H1 (cell line): ENCODE data around the gene LAD1. TPM values are rescaled to one million over a fixed set of nuclear protein-coding genes. Genes with fewer than 3 reads are reported as not detected.

ENCODE experiments used
- CTCF ChIA-PET: fragments of 300-600 bp; sonication (Branson Sonifier 250); formaldehyde crosslinking; loops from one replicate; lab custom pipeline; 2021; ENCODE audit not compliant: partially characterized antibody; lab: Charles Lee
- POLR2A ChIA-PET: fragments of 300-600 bp; sonication (Branson Sonifier 250); formaldehyde crosslinking; loops from one replicate; lab custom pipeline; 2021; ENCODE audit warnings: inconsistent platforms; ENCODE audit not compliant: partially characterized antibody; lab: Charles Lee
- DNase-seq, 2 experiments: peaks; one replicate each; pipeline versions ENCODE4 v3.0.0 to v3.0.0-alpha.2; 2010 to 2022; ENCODE audit warnings: low spot score in 2 of 2, low read depth in 1 of 2, mixed read lengths in 1 of 2
- FAIRE-seq: peaks from 2 replicates; lab custom pipeline; 2011; peaks lifted over from hg19 to GRCh38; lab: Jason Lieb, UNC
- H2AFZ ChIP-seq: 2 replicates; pipeline ENCODE4 v1.8.1; 2012; ENCODE audit warnings: low read length, inconsistent platforms
- H2AK5ac ChIP-seq: 2 replicates; pipeline ENCODE4 v1.6.1; 2013; ENCODE audit warnings: low read depth, low read length
- H2BK120ac ChIP-seq: replicated peaks from 2 replicates; pipeline ENCODE3; 2013; ENCODE audit warnings: low read depth, low read length, inconsistent platforms
- H2BK12ac ChIP-seq: 2 replicates; pipeline ENCODE4 v1.6.1; 2013; ENCODE audit warnings: low read depth, low read length
- H2BK15ac ChIP-seq: 2 replicates; pipeline ENCODE4 v1.6.1; 2013; ENCODE audit warnings: low read length
- H2BK20ac ChIP-seq: 2 replicates; pipeline ENCODE4 v1.6.1; 2013; ENCODE audit warnings: low read length
- H2BK5ac ChIP-seq: 2 replicates; pipeline ENCODE4 v1.6.1; 2013; ENCODE audit warnings: low read depth, low read length
- H3K14ac ChIP-seq: 2 replicates; pipeline ENCODE4 v1.6.1; 2013; ENCODE audit warnings: inconsistent platforms; ENCODE audit not compliant: insufficient read length
- H3K18ac ChIP-seq: 2 replicates; pipeline ENCODE4 v1.6.1; 2013; ENCODE audit warnings: low read length; ENCODE audit errors: extremely low read depth
- H3K23ac ChIP-seq: 2 replicates; pipeline ENCODE4 v1.6.1; 2013; ENCODE audit warnings: inconsistent platforms; ENCODE audit not compliant: insufficient read length
- H3K23me2 ChIP-seq: 2 replicates; pipeline ENCODE4 v1.6.1; 2013; ENCODE audit warnings: low read depth, low read length
- H3K27ac ChIP-seq: 2 replicates; pipeline ENCODE4 v1.6.1; 2011; ENCODE audit warnings: low read depth, low read length, inconsistent platforms
- H3K27me3 ChIP-seq, 4 experiments: replicated peaks in 1 of 4; 1 replicate in 1 of 4; 2 replicates in 3 of 4; pipeline versions ENCODE4 v1.6.1 to v1.8.1; 2011 to 2013; ENCODE audit warnings: low read length in 3 of 4, mild to moderate bottlenecking in 3 of 4, inconsistent platforms in 2 of 4, mixed read lengths in 2 of 4, moderate library complexity in 1 of 4; ENCODE audit not compliant: control insufficient read depth in 3 of 4, insufficient read depth in 3 of 4; ENCODE audit errors: extremely low read depth in 1 of 4
- H3K36me3 ChIP-seq, 4 experiments: 2 replicates each; pipeline versions ENCODE4 v1.6.1 to v1.8.1; 2011 to 2013; ENCODE audit warnings: mild to moderate bottlenecking in 4 of 4, low read length in 3 of 4, moderate library complexity in 2 of 4, control low read depth in 1 of 4, inconsistent platforms in 1 of 4; ENCODE audit not compliant: insufficient read depth in 4 of 4, control insufficient read depth in 2 of 4
- H3K4ac ChIP-seq: replicated peaks from 2 replicates; pipeline ENCODE3; 2013; ENCODE audit warnings: low read length, low read depth, mixed read lengths, inconsistent platforms; ENCODE audit not compliant: insufficient read length
- H3K4me1 ChIP-seq, 4 experiments: replicated peaks in 1 of 4; 1 replicate in 1 of 4; 2 replicates in 3 of 4; pipeline versions ENCODE4 v1.6.1 to v1.8.1; 2011 to 2013; ENCODE audit warnings: low read length in 3 of 4, inconsistent platforms in 2 of 4, mixed read lengths in 1 of 4; ENCODE audit not compliant: insufficient read depth in 4 of 4, control insufficient read depth in 3 of 4
- H3K4me2 ChIP-seq, 2 experiments: 2 replicates each; pipeline versions ENCODE4 v1.6.1 to v1.8.1; 2011 to 2013; ENCODE audit warnings: low read depth in 2 of 2, low read length in 2 of 2, control low read depth in 1 of 2, inconsistent platforms in 1 of 2, mild to moderate bottlenecking in 1 of 2; ENCODE audit not compliant: insufficient read depth in 1 of 2
- H3K4me3 ChIP-seq, 4 experiments: fragments of 200-600, 300-600 bp in 1 of 4; sonication (generic), shearing (Covaris generic), sonication (Bioruptor Twin) in 1 of 4; 2 replicates each; pipeline versions ENCODE4 v1.5.1 to v1.8.1; 2011 to 2016; ENCODE audit warnings: low read length in 4 of 4, low read depth in 3 of 4, control low read depth in 2 of 4, inconsistent platforms in 2 of 4, mild to moderate bottlenecking in 2 of 4, mixed read lengths in 1 of 4, moderate library complexity in 1 of 4; ENCODE audit not compliant: insufficient read depth in 2 of 4; ENCODE audit errors: extremely low read depth in 1 of 4
- H3K56ac ChIP-seq: replicated peaks from 2 replicates; pipeline ENCODE3; 2013; ENCODE audit warnings: low read depth, mild to moderate bottlenecking, mixed read lengths, low read length, inconsistent platforms; ENCODE audit not compliant: insufficient read length
- H3K79me1 ChIP-seq: 2 replicates; pipeline ENCODE4 v1.6.1; 2013; ENCODE audit warnings: low read depth, low read length, control low read depth
- H3K79me2 ChIP-seq, 2 experiments: 2 replicates each; pipeline versions ENCODE4 v1.6.1 to v1.8.1; 2012 to 2013; ENCODE audit warnings: low read length in 2 of 2, mild to moderate bottlenecking in 2 of 2, inconsistent platforms in 1 of 2; ENCODE audit not compliant: insufficient read depth in 2 of 2, control insufficient read depth in 1 of 2
- H3K9ac ChIP-seq, 4 experiments: replicated peaks in 1 of 4; 1 replicate in 1 of 4; 2 replicates in 3 of 4; pipeline versions ENCODE4 v1.6.1 to v1.8.1; 2011 to 2013; ENCODE audit warnings: low read depth in 3 of 4, low read length in 3 of 4, control low read depth in 2 of 4, mild to moderate bottlenecking in 2 of 4, moderate library complexity in 2 of 4, inconsistent platforms in 1 of 4; ENCODE audit errors: extremely low read depth in 1 of 4
- H3K9me3 ChIP-seq, 2 experiments: 2 replicates each; pipeline versions ENCODE4 v1.6.1 to v1.8.1; 2012 to 2013; ENCODE audit warnings: mild to moderate bottlenecking in 2 of 2, moderate library complexity in 2 of 2, control low read depth in 1 of 2, inconsistent platforms in 1 of 2, low read depth in 1 of 2, low read length in 1 of 2, mixed read lengths in 1 of 2; ENCODE audit not compliant: insufficient read depth in 2 of 2
- H4K20me1 ChIP-seq, 2 experiments: replicated peaks in 1 of 2; 2 replicates each; pipeline versions ENCODE3 to v1.8.1; 2011 to 2013; ENCODE audit warnings: inconsistent platforms in 2 of 2, low read length in 2 of 2, mild to moderate bottlenecking in 1 of 2; ENCODE audit not compliant: insufficient read depth in 2 of 2, control insufficient read depth in 1 of 2
- H4K5ac ChIP-seq: 2 replicates; pipeline ENCODE4 v1.6.1; 2013; ENCODE audit warnings: low read length, low read depth, mixed read lengths, inconsistent platforms; ENCODE audit not compliant: insufficient read length
- H4K8ac ChIP-seq: 2 replicates; pipeline ENCODE4 v1.8.0; 2013; ENCODE audit warnings: mild to moderate bottlenecking, moderate library complexity, low read length, inconsistent platforms; ENCODE audit not compliant: insufficient read depth; ENCODE audit errors: extremely low read depth
- H4K91ac ChIP-seq: replicated peaks from 2 replicates; pipeline ENCODE3; 2013; ENCODE audit warnings: low read length, mixed read lengths, inconsistent platforms; ENCODE audit not compliant: insufficient read length
- BCL11A ChIP-seq, 2 experiments: IDR thresholded peaks; one replicate each; pipeline ENCODE4 v1.6.1; 2011; ENCODE audit warnings: low read depth in 2 of 2, low read length in 2 of 2, mild to moderate bottlenecking in 2 of 2
- POLR2AphosphoS5 ChIP-seq: IDR thresholded peaks from 2 replicates; pipeline ENCODE4 v1.6.1; 2011; ENCODE audit warnings: low read depth, low read length
- TBP ChIP-seq: IDR thresholded peaks from 2 replicates; pipeline ENCODE4 v1.6.1; 2011; ENCODE audit warnings: low read depth, low read length, improper control_type of control experiment
- WGBS, 2 experiments: shearing (Covaris generic) in 1 of 2; methylation state at CpG; one replicate each; pipeline versions ENCODE4 v1.1.6 to v1.1.7; 2013 to 2015; ENCODE audit warnings: low lambda C conversion rate in 2 of 2, mixed read lengths in 2 of 2, inconsistent platforms in 1 of 2, low coverage in 1 of 2, missing lambda C conversion rate in 1 of 2; ENCODE audit not compliant: insufficient replicate concordance in 2 of 2, insufficient coverage in 1 of 2, insufficient read length in 1 of 2; ENCODE audit errors: extremely low coverage in 1 of 2, missing lambda C conversion rate in 1 of 2; 5-methylcytosine and 5-hydroxymethylcytosine counted together
- polyA plus RNA-seq, 7 experiments: library from polyadenylated mRNA; depleted of rRNA in 3 of 7; stranded (reverse) in 5 of 7; unstranded in 2 of 7; fragments of >200 nt in 5 of 7; fragments of 200-250 nt in 2 of 7; gene quantifications; 1 replicate in 5 of 7; 2 replicates in 1 of 7; 4 replicates in 1 of 7; pipeline versions ENCODE4 v1.2.1 to v1.2.3, GENCODE V29; 2011 to 2013; ENCODE audit warnings: missing spikeins in 2 of 7, mixed read lengths in 2 of 7
- total RNA-seq: library from RNA; stranded (reverse); fragmentation: NEBNext Ultra II Directional; extraction: Animal tissue kit (Norgen Biotek cat#: 25700); gene quantifications from 2 replicates; pipeline ENCODE4 v1.2.1, GENCODE V29; 2021

The LAD1 gene
- total and polyA plus RNA-seq, 2 of the 8 experiments (the other 6 are each of a cell fraction or from before 2014, with no cell fraction given) = 9.3 to 32.8 TPM

- ChIA-PET POLR2A (interaction anchor here (0.7 to 4.9 kb wide), 9 partner anchors 10 to 32 kb away, joined by 3 to 18 read pairs (median 3); partner anchors contain the start of gene TNNI1), CTCF (interaction anchor here (0.6 to 14.7 kb wide), 23 partner anchors 8 to 288 kb away, joined by 3 to 371 read pairs (median 5); partner anchors contain the start of genes TNNI1 and TNNT2)
- no peaks in the 10 kb centered on the region; a peak in 1 of 7 replicates for H3K27me3 ChIP-seq
- no peaks in the 10 kb centered on the region for H3K9me3 ChIP-seq
- H3K4me2 ChIP-seq = no peak overlapping the region
- no peak overlapping the region for H3K23ac ChIP-seq
- no peak overlapping the region for H3K4me3 ChIP-seq
- H2AK5ac ChIP-seq = no peak overlapping the region
- no peak overlapping the region for H3K27ac ChIP-seq
- H4K8ac ChIP-seq = no peak overlapping the region
- no peaks in the 10 kb centered on the region for H3K36me3 ChIP-seq
- no peaks in the 10 kb centered on the region for H4K20me1 ChIP-seq
- H2BK12ac ChIP-seq = no peak overlapping the region
- H3K14ac ChIP-seq = no peak overlapping the region
- no peak overlapping the region for H4K5ac ChIP-seq
- 87% methylated on average over 8 of the region's 8 CpGs; no CpG with 5 or more reads in 1 of the 2 experiments for WGBS, 2 experiments
- no peaks in the 10 kb centered on the region for H3K79me1 ChIP-seq
- H2BK15ac ChIP-seq = no peak overlapping the region
- no peak overlapping the region for H4K91ac ChIP-seq
- no peak overlapping the region for H2BK120ac ChIP-seq
- H2BK20ac ChIP-seq = no peak overlapping the region
- no peaks in the 10 kb centered on the region for H3K79me2 ChIP-seq
- no peak overlapping the region for H2BK5ac ChIP-seq
- H3K9ac ChIP-seq = no peak overlapping the region
- H2AFZ ChIP-seq = no peak overlapping the region
- no peaks in the 10 kb centered on the region for H3K23me2 ChIP-seq
- H3K56ac ChIP-seq = no peak overlapping the region
- no peak for DNase-seq
- H3K4ac ChIP-seq = no peak overlapping the region
- peaks cover 0 to 5% (median 0%) of the 10 kb centered on the region in 4 experiments; a peak in 2 of 7 replicates for H3K4me1 ChIP-seq
- FAIRE-seq = no peak
- TF ChIP-seq TBP (no peak), POLR2AphosphoS5 (no peak), BCL11A (IDR thresholded peaks at IDR 0.05; ENCODE audit: low read depth in 2 of 2, low read length in 2 of 2) (no peak)
- H3K18ac ChIP-seq = no peak overlapping the region
Observed at GRCh38 chr1:201406831-201407406, 7.8 kb upstream of the LAD1 start.
